GM12878 (cell line): ENCODE measurements around the gene PTPRD. TPM values are rescaled to one million over a fixed set of nuclear protein-coding genes. Genes with fewer than 3 reads are reported as not detected.

Experiments used
- ATAC-seq: fragments of 200-7000 bp; cut with Tn5 transposase; 3 replicates; pipeline ENCODE4 v1.9.1; 2020; ENCODE audit warnings: mild to moderate bottlenecking, moderate library complexity
- BruUV-seq: library from RNA; stranded (reverse); fragments of 400-500 nt; replicated peaks from 2 replicates; lab custom pipeline; 2021; lab: Mats Ljungman, UMichigan
- CTCF ChIA-PET: fragments of 300-600 bp; sonication (Branson Sonifier 250); formaldehyde crosslinking; extraction: SDS; loops from one replicate; lab custom pipeline; 2021; ENCODE audit warnings: inconsistent platforms; lab: Yijun Ruan, JAX
- POLR2A ChIA-PET: fragments of 350-600 bp; formaldehyde crosslinking; extraction: SDS; loops from one replicate; lab custom pipeline; 2021; ENCODE audit warnings: inconsistent platforms; lab: Charles Lee
- RAD21 ChIA-PET: fragments of 300-600 bp; sonication (Branson Sonifier 250); formaldehyde crosslinking; loops from one replicate; lab custom pipeline; 2023; ENCODE audit warnings: antibody characterized with exemption; ENCODE audit not compliant: unreplicated experiment; lab: Charles Lee
- SMC1A ChIA-PET: fragments of 300-600 bp; sonication (Branson Sonifier 250); formaldehyde crosslinking; loops from one replicate; lab custom pipeline; 2023; ENCODE audit not compliant: unreplicated experiment, uncharacterized antibody; lab: Charles Lee
- DNase-seq: peaks from one replicate; pipeline ENCODE4 v3.0.0-alpha.2; 2011; ENCODE audit warnings: low read depth, low spot score
- FAIRE-seq: peaks from 3 replicates; lab custom pipeline; 2011; peaks lifted over from hg19 to GRCh38; lab: Jason Lieb, UNC
- H2AFZ ChIP-seq: 2 replicates; pipeline ENCODE4 v1.6.0; 2011; ENCODE audit warnings: low read depth, low read length, control low read depth; ENCODE audit not compliant: control insufficient read depth
- H3K27ac ChIP-seq: 2 replicates; pipeline ENCODE4 v1.5.1; 2011; ENCODE audit warnings: control low read depth; ENCODE audit not compliant: control insufficient read depth, insufficient read depth
- H3K27me3 ChIP-seq, 2 experiments: replicated peaks in 1 of 2; 2 replicates each; pipeline versions ENCODE4 v1.6.0 to v1.6.1; 2011; ENCODE audit warnings: low read length in 1 of 2; ENCODE audit not compliant: control insufficient read depth in 2 of 2, insufficient read depth in 2 of 2
- H3K36me3 ChIP-seq, 2 experiments: 2 replicates each; pipeline ENCODE4 v1.5.1; 2011; ENCODE audit warnings: low read length in 1 of 2; ENCODE audit not compliant: control insufficient read depth in 2 of 2, insufficient read depth in 2 of 2
- H3K4me1 ChIP-seq: 2 replicates; pipeline ENCODE4 v1.6.1; 2011; ENCODE audit warnings: mild to moderate bottlenecking, low read length, moderate library complexity, mixed read lengths; ENCODE audit not compliant: control insufficient read depth, insufficient read depth
- H3K4me2 ChIP-seq: 2 replicates; pipeline ENCODE4 v1.6.0; 2011; ENCODE audit warnings: control low read depth; ENCODE audit not compliant: control insufficient read depth, insufficient read depth
- H3K4me3 ChIP-seq: fragments of 200-600 bp; sonication (generic); 2 replicates; pipeline ENCODE4 v1.5.1; 2016
- H3K79me2 ChIP-seq: 2 replicates; pipeline ENCODE4 v1.6.0; 2011; ENCODE audit warnings: low read length; ENCODE audit not compliant: control insufficient read depth, insufficient read depth
- H3K9ac ChIP-seq: 2 replicates; pipeline ENCODE4 v1.8.0; 2011; ENCODE audit warnings: low read length, control low read depth, mixed read lengths; ENCODE audit not compliant: control insufficient read depth, insufficient read depth
- H3K9me3 ChIP-seq: replicated peaks from 3 replicates; pipeline ENCODE4 v1.5.1; 2011; ENCODE audit warnings: mild to moderate bottlenecking, low read length; ENCODE audit not compliant: control insufficient read depth, insufficient read depth
- H4K20me1 ChIP-seq: 2 replicates; pipeline ENCODE4 v1.6.0; 2011; ENCODE audit not compliant: control insufficient read depth, insufficient read depth
- ATF2 ChIP-seq: IDR thresholded peaks from 2 replicates; pipeline ENCODE4 v1.6.1; 2012; ENCODE audit warnings: low read length, inconsistent platforms
- CTCF ChIP-seq, 3 experiments: IDR thresholded peaks in 2 of 3; conservative IDR thresholded peaks in 1 of 3; 2 replicates each; pipeline ENCODE4 v1.5.1; 2011; ENCODE audit warnings: low read depth in 3 of 3, low read length in 3 of 3, mild to moderate bottlenecking in 3 of 3, control low read depth in 2 of 3, moderate library complexity in 2 of 3, inconsistent platforms in 1 of 3, mixed read lengths in 1 of 3; ENCODE audit not compliant: control insufficient read depth in 2 of 3, insufficient read depth in 1 of 3; ENCODE audit errors: extremely low read depth in 1 of 3
- GABPA ChIP-seq: IDR thresholded peaks from 2 replicates; pipeline ENCODE4 v1.6.1; 2014; ENCODE audit warnings: antibody characterized with exemption, low read depth, mild to moderate bottlenecking, inconsistent platforms
- HSF1 ChIP-seq: fragments of 150-350 bp; IDR thresholded peaks from 2 replicates; pipeline ENCODE4 v1.6.1; 2014; ENCODE audit warnings: mild to moderate bottlenecking, low read depth, low read length
- LARP7 ChIP-seq: fragments of 450-650 bp; IDR thresholded peaks from 2 replicates; pipeline ENCODE4 v1.6.1; 2017; ENCODE audit warnings: mild to moderate bottlenecking
- MYC ChIP-seq: IDR thresholded peaks from 2 replicates; pipeline ENCODE4 v1.6.1; 2011; ENCODE audit warnings: mild to moderate bottlenecking, low read length, moderate library complexity, inconsistent platforms; ENCODE audit not compliant: insufficient read depth, insufficient replicate concordance, insufficient read length, severe bottlenecking
- ZBTB33 ChIP-seq: fragments of 450-650 bp; IDR thresholded peaks from 2 replicates; pipeline ENCODE4 v1.6.1; 2017; ENCODE audit warnings: mild to moderate bottlenecking
- ZBTB40 ChIP-seq: fragments of 450-650 bp; IDR thresholded peaks from 2 replicates; pipeline ENCODE4 v1.6.1; 2016; ENCODE audit warnings: mild to moderate bottlenecking, moderate library complexity, borderline replicate concordance
- WGBS: methylation state at CpG from one replicate; pipeline ENCODE4 v1.1.6; 2016; ENCODE audit warnings: low lambda C conversion rate; ENCODE audit not compliant: insufficient replicate concordance, insufficient coverage; ENCODE audit errors: missing lambda C conversion rate; 5-methylcytosine and 5-hydroxymethylcytosine counted together
- in situ Hi-C: fragments of 300-500 bp; cut with MboI; formaldehyde crosslinking; loops from 9 replicates; pipeline ENCODE4 v1.14.3; 2018; ENCODE audit warnings: mixed read lengths
- intact Hi-C: fragments of 100-400 bp; cut with micrococcal nuclease; formaldehyde crosslinking; loops from one replicate; pipeline ENCODE4 v1.14.2; 2022; ENCODE audit not compliant: unreplicated experiment
- polyA plus RNA-seq, 11 experiments: library from polyadenylated mRNA; depleted of rRNA in 4 of 11; unstranded in 6 of 11; stranded (reverse) in 5 of 11; fragments of >200 nt; fragmentation: Nextera tagmentation in 4 of 11; fragmentation: Illumina TruSeq in 1 of 11; extraction: Ambion mirVana in 4 of 11; extraction: Trizol in 1 of 11; gene quantifications; 1 replicate in 1 of 11; 2 replicates in 10 of 11; pipeline versions ENCODE4 v1.2.1 to v1.2.3, GENCODE V29; 2011 to 2016; ENCODE audit warnings: inconsistent platforms in 2 of 11, missing spikeins in 2 of 11, low read depth in 1 of 11
- total RNA-seq, 4 experiments: library from RNA; depleted of rRNA in 3 of 4; stranded (reverse); fragments of >200 nt in 3 of 4; fragmentation: Illumina TruSeq in 1 of 4; extraction: Trizol in 1 of 4; gene quantifications; 2 replicates each; pipeline versions ENCODE4 v1.2.1 to v1.2.3, GENCODE V29; 2013 to 2021

Gene PTPRD
- total and polyA plus RNA-seq, 10 of the 15 experiments (the other 5 are each of a cell fraction or from before 2014, with no cell fraction given), result under 0.01 to 0.05 (median 0.01) TPM; not detected in 7

- TF ChIP-seq CTCF (IDR thresholded peaks at IDR 0.05 in 2 of 3, conservative IDR thresholded peaks at IDR 0.05 in 1 of 3; ENCODE audit: control insufficient read depth in 2 of 3, extremely low read depth in 1 of 3, insufficient read depth in 1 of 3, low read depth in 3 of 3, low read length in 3 of 3) (peak; percentile 86 to 94 (median 88); a peak in 5 of 6 replicates), ZBTB40 (no peak)
- TF ChIP-seq, all 136 proteins: peak for 3
Observed at GRCh38 chr9:9942764-9943424, 669.9 kb downstream of the PTPRD start (continued).

- no peak overlapping the region for H3K9ac ChIP-seq
- RAD21 ChIA-PET, result no interaction called here
- H2AFZ ChIP-seq, result no peak overlapping the region
- no peaks in the 10 kb centered on the region for H3K9me3 ChIP-seq
- POLR2A ChIA-PET, result no interaction called here
- H4K20me1 ChIP-seq, result no peaks in the 10 kb centered on the region
- no peaks in the 10 kb centered on the region for H3K4me1 ChIP-seq
- intact Hi-C loops, result no loop called here
- ATAC-seq, result no peak
- H3K4me3 ChIP-seq, result no peak overlapping the region
- in situ Hi-C loops, result no loop called here
- CTCF ChIA-PET, result no interaction called here
- no peaks in the 10 kb centered on the region for H3K27me3 ChIP-seq
- no peak overlapping the region for H3K27ac ChIP-seq
- H3K36me3 ChIP-seq, result no peaks in the 10 kb centered on the region
- no TSS peak for BruUV-seq
- no peak overlapping the region for H3K4me2 ChIP-seq
- H3K79me2 ChIP-seq, result no peaks in the 10 kb centered on the region
- SMC1A ChIA-PET, result interaction anchor here (0.6 kb wide), 1 partner anchor 18 kb away, joined by 3 read pairs; no protein-coding TSS in a partner anchor
- FAIRE-seq, result no peak
- 64% methylated on average over 4 of the region's 4 CpGs for WGBS
- DNase-seq, result no peak
- TF ChIP-seq MYC (no peak), HSF1 (no peak), GABPA (no peak), ATF2 (no peak), ZBTB33 (no peak), LARP7 (no peak)
Observed at GRCh38 chr9:9938432-9938831, 674.4 kb downstream of the PTPRD start.
